CD4-positive, alpha-beta memory T cell (primary cell): Measurements from ENCODE around the gene THEM5. TPM values are rescaled to one million over a fixed set of nuclear protein-coding genes. Genes with fewer than 3 reads are reported as not detected.
"Not testable (repeated sequence)": the region's sequence is repeated elsewhere in the genome, so short reads cannot be mapped to it uniquely, and the experiment has no call there.

Experiments
- CTCF ChIA-PET: fragments of 350-600 bp; sonication (Branson Sonifier 250); formaldehyde crosslinking; loops from one replicate; lab custom pipeline; 2021; ENCODE audit warnings: inconsistent platforms; ENCODE audit not compliant: partially characterized antibody; lab: Charles Lee
- POLR2A ChIA-PET: fragments of 350-600 bp; sonication (Branson Sonifier 250); formaldehyde crosslinking; loops from one replicate; lab custom pipeline; 2021; ENCODE audit not compliant: partially characterized antibody; lab: Charles Lee
- DNase-seq, 5 donors: peaks; one replicate each; pipeline versions ENCODE4 v3.0.0 to v3.0.0-alpha.2; 2020 to 2022; ENCODE audit warnings: mixed read lengths in 1 of 5
- H3K27ac ChIP-seq: one replicate; pipeline ENCODE4 v1.7.0; 2013; ENCODE audit warnings: low read depth, low read length
- H3K27me3 ChIP-seq: 2 replicates; pipeline ENCODE4 v1.7.0; 2013; ENCODE audit warnings: mild to moderate bottlenecking, low read length, moderate library complexity; ENCODE audit not compliant: insufficient read depth
- H3K36me3 ChIP-seq: 2 replicates; pipeline ENCODE4 v1.7.0; 2013; ENCODE audit warnings: mild to moderate bottlenecking, low read length, moderate library complexity; ENCODE audit not compliant: insufficient read depth
- H3K4me1 ChIP-seq: 2 replicates; pipeline ENCODE4 v1.7.0; 2013; ENCODE audit warnings: mild to moderate bottlenecking, low read length, moderate library complexity; ENCODE audit not compliant: insufficient read depth
- H3K4me3 ChIP-seq, 2 donors: one replicate each; pipeline ENCODE4 v1.7.0; 2013; ENCODE audit warnings: low read length in 2 of 2, mild to moderate bottlenecking in 1 of 2
- H3K9me3 ChIP-seq, 2 donors: one replicate each; pipeline ENCODE4 v1.7.0; 2013; ENCODE audit warnings: low read length in 2 of 2, control low read depth in 1 of 2; ENCODE audit not compliant: control insufficient read depth in 1 of 2
- H3K27ac Mint-ChIP-seq, 7 donors: one replicate each; pipeline ENCODE4 v1.8.0; 2020 to 2021; ENCODE audit warnings: mixed read lengths in 7 of 7, mild to moderate bottlenecking in 6 of 7, inconsistent platforms in 3 of 7, moderate library complexity in 3 of 7
- H3K27me3 Mint-ChIP-seq, 2 donors: one replicate each; pipeline ENCODE4 v1.8.0; 2020 to 2021; ENCODE audit warnings: mixed read lengths in 2 of 2
- H3K36me3 Mint-ChIP-seq, 2 donors: one replicate each; pipeline ENCODE4 v1.8.0; 2020 to 2021; ENCODE audit warnings: mixed read lengths in 2 of 2, inconsistent platforms in 1 of 2, mild to moderate bottlenecking in 1 of 2
- H3K4me1 Mint-ChIP-seq, 4 donors: one replicate each; pipeline ENCODE4 v1.8.0; 2020 to 2021; ENCODE audit warnings: mixed read lengths in 4 of 4, mild to moderate bottlenecking in 1 of 4
- H3K4me3 Mint-ChIP-seq, 8 donors: one replicate each; pipeline ENCODE4 v1.8.0; 2020 to 2021; ENCODE audit warnings: mixed read lengths in 8 of 8, mild to moderate bottlenecking in 7 of 8, moderate library complexity in 6 of 8, inconsistent platforms in 3 of 8
- H3K9me3 Mint-ChIP-seq, 8 donors: one replicate each; pipeline ENCODE4 v1.8.0; 2020 to 2021; ENCODE audit warnings: mixed read lengths in 8 of 8, mild to moderate bottlenecking in 5 of 8, inconsistent platforms in 3 of 8, moderate library complexity in 1 of 8
- intact Hi-C: fragments of 100-400 bp; cut with micrococcal nuclease; formaldehyde crosslinking; loops from one replicate; pipeline ENCODE4 v1.15.1; 2023
- polyA plus RNA-seq, 2 donors: library from polyadenylated mRNA; unstranded; fragments of 300-500 nt; fragmentation: Illumina TruSeq; gene quantifications; one replicate each; pipeline ENCODE4 v1.2.3, GENCODE V29; 2021
- total RNA-seq, 2 experiments: library from RNA; stranded (reverse); gene quantifications; one replicate each; pipeline ENCODE4 v1.2.3, GENCODE V29; 2021

THEM5 gene
- total RNA-seq (not detected), polyA plus RNA-seq (under 1 TPM in 1 of 2 donors, not detected in 1; 0.40 TPM)

- Histone ChIP-seq H3K27ac (no peak within 1 kb of the TSS), H3K4me1 (peaks cover under 1% of the 10 kb centered on the region), H3K9me3 (no peaks in the 10 kb centered on the region), H3K27me3 (no peaks in the 10 kb centered on the region), H3K36me3 (no peaks in the 10 kb centered on the region), H3K4me3 (no peak within 1 kb of the TSS)
- H3K9me3 Mint-ChIP-seq = no peaks in the 10 kb centered on the region
- ChIA-PET POLR2A (no interaction called here), CTCF (no interaction called here)
- no peaks in the 10 kb centered on the region for H3K27me3 Mint-ChIP-seq
- DNase-seq = no peak
- peaks cover 0 to 10% (median 7%) of the 10 kb centered on the region in 4 donors for H3K4me1 Mint-ChIP-seq
- no peak within 1 kb of the TSS for H3K4me3 Mint-ChIP-seq
- peak within 1 kb of the TSS in 1 of 7 donors; percentile 56 for H3K27ac Mint-ChIP-seq
- intact Hi-C loops = no loop called here
- peaks cover 6 to 12% of the 10 kb centered on the region in 2 donors for H3K36me3 Mint-ChIP-seq
These were observed at the start of gene THEM5 for GRCh38 chr1:151853411-151853943. TSS of gene THEM5 (minus strand) at chr1:151853712. CDS start at chr1:151853565, 147 bp downstream.

GRCh38 chr1:151902858-151903257 is 49.3 kb upstream of the THEM5 start:
- Mint-ChIP-seq H3K4me3 (peak overlapping the region in 1 of 8 donors; percentile 28), H3K9me3 (peaks cover 0 to 44% (median 40%) of the 10 kb centered on the region in 8 donors), H3K27me3 (no peaks in the 10 kb centered on the region), H3K27ac (peak overlapping the region in 4 of 7 donors; percentile 12 to 35 (median 22)), H3K4me1 (peaks cover 60 to 91% (median 71%) of the 10 kb centered on the region in 4 donors), H3K36me3 (peaks cover 45 to 54% of the 10 kb centered on the region in 2 donors)
- ChIA-PET CTCF (no interaction called here), POLR2A (interaction anchor here (1.2 to 9.6 kb wide), 3 partner anchors 9 to 65 kb away, joined by 4 to 248 read pairs (median 5); no protein-coding TSS in a partner anchor)
- peaks cover 99% of the 10 kb centered on the region for H3K4me1 ChIP-seq
- peaks cover 0 to 7% of the 10 kb centered on the region in 2 donors for H3K9me3 ChIP-seq
- DNase-seq = no peak
- intact Hi-C loops = no loop called here
- H3K36me3 ChIP-seq = no peaks in the 10 kb centered on the region
- no peaks in the 10 kb centered on the region for H3K27me3 ChIP-seq
- H3K4me3 ChIP-seq = no peak overlapping the region
- H3K27ac ChIP-seq = no peak overlapping the region

- intact Hi-C loops, H3K27me3 Mint-ChIP-seq, H3K27ac ChIP-seq, DNase-seq, H3K27me3 ChIP-seq, H3K36me3 ChIP-seq, H3K4me3 ChIP-seq, H3K9me3 ChIP-seq: not testable (repeated sequence)
- Mint-ChIP-seq H3K4me3 (peak overlapping the region in 3 of 8 donors; percentile 13 to 48 (median 22)), H3K9me3 (peaks cover 0 to 35% (median 31%) of the 10 kb centered on the region in 8 donors), H3K27ac (peak overlapping the region in 5 of 7 donors; percentile 66 to 94 (median 70)), H3K36me3 (peaks cover 35 to 40% of the 10 kb centered on the region in 2 donors), H3K4me1 (peaks cover 69 to 92% (median 78%) of the 10 kb centered on the region in 4 donors)
- H3K4me1 ChIP-seq = peaks cover 99% of the 10 kb centered on the region
- POLR2A ChIA-PET = interaction anchor here (1.2 to 14.5 kb wide), 3 partner anchors 6 to 60 kb away, joined by 4 to 248 read pairs (median 8); partner anchors contain the start of genes C2CD4D and THEM4
- CTCF ChIA-PET = interaction anchor here (4.6 to 4.8 kb wide), 2 partner anchors 7 to 101 kb away, joined by 26 to 48 read pairs; partner anchors contain the start of gene THEM4
These were observed 47.3 kb upstream of the THEM5 start for GRCh38 chr1:151900804-151901203.

GRCh38 chr1:151898519-151898991 is 45.0 kb upstream of the THEM5 start:
- intact Hi-C loops = no loop called here
- peak overlapping the region; percentile 73 to 89 (median 78) for H3K4me3 Mint-ChIP-seq
- ChIA-PET POLR2A (interaction anchor here (0.6 to 14.5 kb wide), 24 partner anchors 9 to 1324 kb away, joined by 3 to 248 read pairs (median 4); partner anchors contain the start of genes S100A11 and THEM4), CTCF (interaction anchor here (0.8 to 4.8 kb wide), 13 partner anchors 10 to 115 kb away, joined by 3 to 48 read pairs (median 6); partner anchors contain the start of gene THEM4)
- no peaks in the 10 kb centered on the region for H3K27me3 ChIP-seq
- H3K27ac ChIP-seq = peak overlapping the region; percentile 54
- H3K4me1 Mint-ChIP-seq = peaks cover 56 to 86% (median 68%) of the 10 kb centered on the region in 4 donors
- no peaks in the 10 kb centered on the region for H3K27me3 Mint-ChIP-seq
- H3K9me3 Mint-ChIP-seq = peaks cover 0 to 35% (median 30%) of the 10 kb centered on the region in 8 donors
- peak overlapping the region; percentile 90 to 97 (median 94) for H3K27ac Mint-ChIP-seq
- peak overlapping the region; percentile 26 to 52 for H3K4me3 ChIP-seq
- peaks cover 16% of the 10 kb centered on the region for H3K36me3 ChIP-seq
- H3K9me3 ChIP-seq = no peaks in the 10 kb centered on the region
- peak; percentile 82 to 86 (median 84) for DNase-seq
- peaks cover 91% of the 10 kb centered on the region for H3K4me1 ChIP-seq
- H3K36me3 Mint-ChIP-seq = peaks cover 44 to 50% of the 10 kb centered on the region in 2 donors

- peak in 1 of 5 donors; percentile 46 for DNase-seq
- CTCF ChIA-PET = interaction anchor here (0.8 to 4.8 kb wide), 13 partner anchors 10 to 116 kb away, joined by 3 to 48 read pairs (median 6); partner anchors contain the start of gene THEM4
- H3K4me3 Mint-ChIP-seq = peak overlapping the region; percentile 73 to 89 (median 78)
- no peaks in the 10 kb centered on the region for H3K27me3 Mint-ChIP-seq
- H3K27ac Mint-ChIP-seq = peak overlapping the region; percentile 90 to 97 (median 94)
- Histone ChIP-seq H3K4me3 (peak overlapping the region; percentile 26 to 52), H3K9me3 (no peaks in the 10 kb centered on the region), H3K4me1 (peaks cover 86% of the 10 kb centered on the region), H3K27me3 (no peaks in the 10 kb centered on the region), H3K36me3 (peaks cover 19% of the 10 kb centered on the region), H3K27ac (peak overlapping the region; percentile 54)
- H3K9me3 Mint-ChIP-seq = peaks cover 0 to 35% (median 30%) of the 10 kb centered on the region in 8 donors
- peaks cover 46 to 52% of the 10 kb centered on the region in 2 donors for H3K36me3 Mint-ChIP-seq
- intact Hi-C loops = no loop called here
- POLR2A ChIA-PET = interaction anchor here (0.6 to 14.5 kb wide), 24 partner anchors 9 to 139 kb away, joined by 3 to 248 read pairs (median 4); partner anchors contain the start of genes C2CD4D, S100A10, S100A11 and THEM4
- peaks cover 57 to 86% (median 68%) of the 10 kb centered on the region in 4 donors for H3K4me1 Mint-ChIP-seq
These were observed 44.5 kb upstream of the THEM5 start for GRCh38 chr1:151897991-151898431.

- H3K9me3 ChIP-seq = no peaks in the 10 kb centered on the region
- no peaks in the 10 kb centered on the region for H3K27me3 ChIP-seq
- Mint-ChIP-seq H3K9me3 (peaks cover 0 to 2% (median 0%) of the 10 kb centered on the region in 8 donors), H3K36me3 (peaks cover 55 to 56% of the 10 kb centered on the region in 2 donors), H3K27me3 (no peaks in the 10 kb centered on the region), H3K4me1 (peaks cover 52 to 78% (median 65%) of the 10 kb centered on the region in 4 donors), H3K27ac (peak overlapping the region; percentile 24 to 89 (median 72)), H3K4me3 (peak overlapping the region in 1 of 8 donors; percentile 57)
- intact Hi-C loops = no loop called here
- no peak overlapping the region for H3K4me3 ChIP-seq
- CTCF ChIA-PET = interaction anchor here (0.6 to 6.9 kb wide), 4 partner anchors 12 to 388 kb away, joined by 3 to 118 read pairs (median 3); no protein-coding TSS in a partner anchor
- POLR2A ChIA-PET = interaction anchor here (1.4 to 14.5 kb wide), 2 partner anchors 14 to 52 kb away, joined by 4 to 248 read pairs; partner anchors contain the start of gene THEM4
- no peak for DNase-seq
- H3K4me1 ChIP-seq = peaks cover 61% of the 10 kb centered on the region
- H3K36me3 ChIP-seq = peaks cover 23% of the 10 kb centered on the region
- H3K27ac ChIP-seq = no peak overlapping the region
These were observed 39.8 kb upstream of the THEM5 start for GRCh38 chr1:151893176-151893924.
